ENCODE measurements around the gene DLL3.

- TF ChIP-seq CTCF (IDR thresholded peaks at IDR 0.05) (no peak), EZH2 (IDR thresholded peaks at IDR 0.05; ENCODE audit: borderline replicate concordance, insufficient read depth, low read depth, low read length, poor library complexity, severe bottlenecking) (no peak)
Measured at GRCh38 chr19:39449116-39449797, 49.5 kb upstream of the DLL3 start.

Data from B cell (primary cell).